Fibroblast of lung (primary cell): ENCODE measurements around the gene FGD4. TPM values are rescaled to one million over a fixed set of nuclear protein-coding genes. Genes with fewer than 3 reads are reported as not detected.

Experiments
- DNase-seq, 2 donors: peaks; one replicate each; pipeline versions ENCODE4 v3.0.0 to v3.0.0-alpha.2; 2010; ENCODE audit warnings: low read depth in 2 of 2
- H2AFZ ChIP-seq: 2 replicates; pipeline ENCODE4 v1.5.1; 2012; ENCODE audit warnings: low read length, control low read depth, inconsistent platforms
- H3K27ac ChIP-seq: 2 replicates; pipeline ENCODE4 v1.5.1; 2011; ENCODE audit warnings: low read length, control low read depth; ENCODE audit not compliant: insufficient read depth
- H3K27me3 ChIP-seq: 2 replicates; pipeline ENCODE4 v1.5.1; 2011; ENCODE audit warnings: mild to moderate bottlenecking, low read length; ENCODE audit not compliant: control insufficient read depth, insufficient read depth
- H3K36me3 ChIP-seq: 2 replicates; pipeline ENCODE4 v1.5.1; 2011; ENCODE audit warnings: low read length; ENCODE audit not compliant: control insufficient read depth, insufficient read depth
- H3K4me1 ChIP-seq: 2 replicates; pipeline ENCODE4 v1.5.1; 2011; ENCODE audit warnings: low read length; ENCODE audit not compliant: control insufficient read depth, insufficient read depth; ENCODE audit errors: extremely low read depth
- H3K4me2 ChIP-seq: 2 replicates; pipeline ENCODE4 v1.5.1; 2011; ENCODE audit warnings: low read length, control low read depth; ENCODE audit not compliant: insufficient read depth; ENCODE audit errors: extremely low read depth
- H3K4me3 ChIP-seq, 4 experiments: fragments of 200-600 bp in 1 of 4; sonication (generic) in 1 of 4; replicated peaks in 1 of 4; 2 replicates each; pipeline ENCODE4 v1.5.1; 2011 to 2016; ENCODE audit warnings: low read length in 4 of 4, low read depth in 3 of 4, mild to moderate bottlenecking in 3 of 4, control low read depth in 2 of 4, inconsistent platforms in 1 of 4, mixed read lengths in 1 of 4; ENCODE audit not compliant: insufficient read depth in 1 of 4; ENCODE audit errors: control extremely low read depth in 1 of 4
- H3K79me2 ChIP-seq: 2 replicates; pipeline ENCODE4 v1.5.1; 2012; ENCODE audit warnings: mild to moderate bottlenecking, low read length, inconsistent platforms; ENCODE audit not compliant: control insufficient read depth, insufficient read depth
- H3K9ac ChIP-seq: 2 replicates; pipeline ENCODE4 v1.5.1; 2011; ENCODE audit warnings: mild to moderate bottlenecking, low read length, control low read depth; ENCODE audit not compliant: insufficient read depth
- H3K9me3 ChIP-seq: 2 replicates; pipeline ENCODE4 v1.5.1; 2012; ENCODE audit warnings: low read depth, low read length; ENCODE audit not compliant: control insufficient read depth, insufficient read depth
- H4K20me1 ChIP-seq: 2 replicates; pipeline ENCODE4 v1.5.1; 2011; ENCODE audit warnings: low read length; ENCODE audit not compliant: control insufficient read depth, insufficient read depth; ENCODE audit errors: extremely low read depth
- EZH2 ChIP-seq: IDR thresholded peaks from 2 replicates; pipeline ENCODE4 v1.5.1; 2012; ENCODE audit warnings: low read length, control low read depth, mild to moderate bottlenecking; ENCODE audit errors: missing control alignments
- polyA plus RNA-seq, 2 donors: library from polyadenylated mRNA; depleted of rRNA in 1 of 2; stranded (reverse) in 1 of 2; unstranded in 1 of 2; fragments of >200 nt; gene quantifications; 2 replicates each; pipeline ENCODE4 v1.2.1, GENCODE V29; 2011 to 2012; ENCODE audit warnings: missing spikeins in 1 of 2
- total RNA-seq: library from RNA; depleted of rRNA; stranded (reverse); fragments of >200 nt; gene quantifications from 2 replicates; pipeline ENCODE4 v1.2.1, GENCODE V29; 2014
- TF ChIP-seq, protein P1 (sequence below), 2 donors: IDR thresholded peaks in 1 of 2; conservative IDR thresholded peaks in 1 of 2; 1 replicate in 1 of 2; 2 replicates in 1 of 2; pipeline ENCODE4 v1.5.1; 2011 to 2012; ENCODE audit warnings: low read length in 2 of 2, control low read depth in 1 of 2, inconsistent platforms in 1 of 2, low read depth in 1 of 2, mild to moderate bottlenecking in 1 of 2

Gene FGD4
- total and polyA plus RNA-seq, 2 donors (not counting 1 experiment from before 2014, with no cell fraction given): 7.6 to 12.2 TPM

DNA sequence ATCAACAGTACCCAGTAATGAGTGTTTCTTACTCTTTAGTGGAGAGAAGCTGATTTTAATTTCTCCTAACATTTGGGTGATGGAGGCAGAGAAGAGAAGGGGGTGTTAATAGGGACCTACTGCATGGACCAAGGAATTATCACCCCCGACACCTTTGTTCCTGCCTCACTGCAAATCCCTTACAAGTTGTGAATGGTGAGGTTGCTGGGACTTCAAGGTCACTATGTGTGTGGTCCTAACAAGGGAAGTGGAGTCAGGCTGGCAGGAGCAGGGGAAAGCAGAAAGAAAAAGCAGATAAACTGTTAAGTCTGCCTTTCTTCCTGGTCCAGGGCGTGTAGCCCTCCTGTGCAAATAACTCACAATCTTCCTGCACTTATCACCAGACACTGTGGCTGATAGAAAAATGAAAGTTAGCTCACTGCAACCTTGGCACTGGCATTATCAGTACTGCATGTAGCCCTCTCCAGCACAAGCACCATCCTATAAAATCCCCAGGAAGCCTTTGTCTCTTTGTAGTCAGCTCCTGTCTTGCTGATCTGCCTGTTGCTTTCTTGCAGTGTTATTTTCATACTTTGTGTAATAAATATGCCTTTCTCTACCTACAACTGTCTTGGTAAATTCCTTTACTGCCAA, 167.4 kb downstream of the FGD4 start:
- no peak overlapping the region for H3K4me3 ChIP-seq
- TF ChIP-seq, protein P1, sequence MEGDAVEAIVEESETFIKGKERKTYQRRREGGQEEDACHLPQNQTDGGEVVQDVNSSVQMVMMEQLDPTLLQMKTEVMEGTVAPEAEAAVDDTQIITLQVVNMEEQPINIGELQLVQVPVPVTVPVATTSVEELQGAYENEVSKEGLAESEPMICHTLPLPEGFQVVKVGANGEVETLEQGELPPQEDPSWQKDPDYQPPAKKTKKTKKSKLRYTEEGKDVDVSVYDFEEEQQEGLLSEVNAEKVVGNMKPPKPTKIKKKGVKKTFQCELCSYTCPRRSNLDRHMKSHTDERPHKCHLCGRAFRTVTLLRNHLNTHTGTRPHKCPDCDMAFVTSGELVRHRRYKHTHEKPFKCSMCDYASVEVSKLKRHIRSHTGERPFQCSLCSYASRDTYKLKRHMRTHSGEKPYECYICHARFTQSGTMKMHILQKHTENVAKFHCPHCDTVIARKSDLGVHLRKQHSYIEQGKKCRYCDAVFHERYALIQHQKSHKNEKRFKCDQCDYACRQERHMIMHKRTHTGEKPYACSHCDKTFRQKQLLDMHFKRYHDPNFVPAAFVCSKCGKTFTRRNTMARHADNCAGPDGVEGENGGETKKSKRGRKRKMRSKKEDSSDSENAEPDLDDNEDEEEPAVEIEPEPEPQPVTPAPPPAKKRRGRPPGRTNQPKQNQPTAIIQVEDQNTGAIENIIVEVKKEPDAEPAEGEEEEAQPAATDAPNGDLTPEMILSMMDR (conservative IDR thresholded peaks at IDR 0.05 in 1 of 2, IDR thresholded peaks at IDR 0.05 in 1 of 2; ENCODE audit: low read depth in 1 of 2, low read length in 2 of 2): no peak
- no peak for TF ChIP-seq EZH2
- no peaks in the 10 kb centered on the region for H3K9me3 ChIP-seq
- H3K36me3 ChIP-seq: no peaks in the 10 kb centered on the region
- no peak overlapping the region for H2AFZ ChIP-seq
- no peaks in the 10 kb centered on the region for H3K27me3 ChIP-seq
- H3K4me1 ChIP-seq: no peaks in the 10 kb centered on the region
- H3K4me2 ChIP-seq: no peak overlapping the region
- H4K20me1 ChIP-seq: no peaks in the 10 kb centered on the region
- H3K9ac ChIP-seq: no peak overlapping the region
- DNase-seq: peak in 1 of 2 donors; percentile 71
- no peaks in the 10 kb centered on the region for H3K79me2 ChIP-seq
- H3K27ac ChIP-seq: no peak overlapping the region

DNA sequence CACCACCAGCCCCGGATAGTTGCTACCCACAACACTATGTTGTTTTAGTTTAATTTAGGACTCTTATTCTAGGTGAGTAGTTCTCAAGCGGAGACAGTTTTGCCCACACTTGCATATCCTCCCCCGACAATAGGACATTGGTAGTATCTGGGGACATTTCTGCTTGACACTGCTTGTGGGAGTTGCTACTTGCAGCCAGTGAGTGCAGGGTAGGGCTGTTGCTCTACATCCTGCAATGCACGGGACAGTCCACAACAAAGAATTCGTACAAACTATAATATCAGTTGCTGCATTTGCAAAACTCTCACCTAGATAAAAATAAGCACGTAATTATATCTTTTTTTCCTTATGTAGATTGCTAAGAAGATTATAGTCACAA, 167.9 kb downstream of the FGD4 start:
- H4K20me1 ChIP-seq: no peaks in the 10 kb centered on the region
- no peaks in the 10 kb centered on the region for H3K9me3 ChIP-seq
- no peak overlapping the region for H3K27ac ChIP-seq
- no peak overlapping the region for H3K4me3 ChIP-seq
- H3K4me1 ChIP-seq: no peaks in the 10 kb centered on the region
- no peaks in the 10 kb centered on the region for H3K79me2 ChIP-seq
- TF ChIP-seq, protein P1 (conservative IDR thresholded peaks at IDR 0.05 in 1 of 2, IDR thresholded peaks at IDR 0.05 in 1 of 2; ENCODE audit: low read depth in 1 of 2, low read length in 2 of 2): no peak
- TF ChIP-seq EZH2: no peak
- no peak overlapping the region for H3K4me2 ChIP-seq
- H3K27me3 ChIP-seq: no peaks in the 10 kb centered on the region
- H3K9ac ChIP-seq: no peak overlapping the region
- DNase-seq: no peak
- H3K36me3 ChIP-seq: no peaks in the 10 kb centered on the region
- H2AFZ ChIP-seq: no peak overlapping the region

DNA sequence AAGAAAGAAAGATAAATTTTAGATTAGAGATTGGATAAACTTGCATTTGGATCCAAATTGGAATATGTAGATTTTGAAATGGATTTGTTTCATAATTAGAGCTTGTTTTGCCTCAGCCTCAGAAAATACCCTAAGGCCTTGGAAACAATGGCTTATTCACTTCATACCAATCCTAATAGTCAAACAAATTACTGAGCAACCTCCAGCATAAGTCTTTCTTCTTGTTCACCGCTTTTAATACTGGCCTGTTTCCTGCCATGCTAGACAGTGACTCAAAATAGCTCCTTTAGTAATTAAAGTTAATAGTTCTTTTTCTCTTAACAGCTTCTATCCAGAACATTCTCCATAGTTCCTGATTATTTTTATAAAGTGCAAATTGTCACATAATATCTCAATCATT, 168.9 kb downstream of the FGD4 start:
- Histone ChIP-seq H3K79me2 (no peaks in the 10 kb centered on the region), H3K9me3 (no peaks in the 10 kb centered on the region), H3K4me1 (no peaks in the 10 kb centered on the region), H2AFZ (no peak overlapping the region), H3K4me3 (no peak overlapping the region), H3K27me3 (no peaks in the 10 kb centered on the region), H3K4me2 (no peak overlapping the region), H3K27ac (no peak overlapping the region), H3K9ac (no peak overlapping the region), H3K36me3 (no peaks in the 10 kb centered on the region), H4K20me1 (no peaks in the 10 kb centered on the region)
- peak; percentile 81 to 97 for DNase-seq
- TF ChIP-seq, protein P1 (conservative IDR thresholded peaks at IDR 0.05 in 1 of 2, IDR thresholded peaks at IDR 0.05 in 1 of 2; ENCODE audit: low read depth in 1 of 2, low read length in 2 of 2): no peak
